Activated gamma-delta T cell treated with anti-CD3 and anti-CD28 coated beads, Interleukin-2, amount 50 U/mL, for 16 hours (primary cell): Measurements from ENCODE around the gene PPP1R7.

Experiments
- DNase-seq: peaks from one replicate; pipeline ENCODE4 v3.0.0-alpha.2; 2020; ENCODE audit warnings: low read depth

PPP1R7 gene

GRCh38 chr2:241140445-241140840, 9.8 kb upstream of the PPP1R7 start:
- no peak for DNase-seq

- no peak for DNase-seq
These were observed 9.0 kb upstream of the PPP1R7 start for GRCh38 chr2:241141214-241141770.

- DNase-seq, result no peak
These were observed 8.2 kb upstream of the PPP1R7 start for GRCh38 chr2:241142063-241142462.

GRCh38 chr2:241142593-241142992, 7.7 kb upstream of the PPP1R7 start:
- DNase-seq, result no peak

- DNase-seq, result no peak
These were observed 4.0 kb upstream of the PPP1R7 start for GRCh38 chr2:241146286-241146685.

GRCh38 chr2:241147336-241147735, 2.9 kb upstream of the PPP1R7 start:
- no peak for DNase-seq

GRCh38 chr2:241148239-241148638, 2.0 kb upstream of the PPP1R7 start:
- DNase-seq, result no peak

- peak; percentile 90 for DNase-seq
These were observed 1.2 kb upstream of the PPP1R7 start, which contains the start of gene PASK for GRCh38 chr2:241148891-241149674. Gene PASK (minus strand): TSS chr2:241149472. CDS start chr2:241143032, 6,440 bp downstream.

GRCh38 chr2:241149675-241149924, 667 bp upstream of the PPP1R7 start:
- DNase-seq, result no peak

- DNase-seq, result no peak
These were observed 628 bp downstream of the PPP1R7 start for GRCh38 chr2:241150660-241151530.

GRCh38 chr2:241151934-241152660, 1.8 kb downstream of the PPP1R7 start:
- no peak for DNase-seq

- DNase-seq, result no peak
These were observed 3.3 kb downstream of the PPP1R7 start for GRCh38 chr2:241153616-241154015.

- DNase-seq, result no peak
These were observed 4.6 kb downstream of the PPP1R7 start for GRCh38 chr2:241154915-241155314.

- no peak for DNase-seq
These were observed 5.7 kb downstream of the PPP1R7 start for GRCh38 chr2:241155936-241156335.

- DNase-seq, result no peak
These were observed 6.7 kb downstream of the PPP1R7 start for GRCh38 chr2:241156971-241157441.

GRCh38 chr2:241157841-241158545, 7.7 kb downstream of the PPP1R7 start:
- DNase-seq, result no peak

GRCh38 chr2:241158546-241158900, 8.3 kb downstream of the PPP1R7 start:
- DNase-seq, result no peak

GRCh38 chr2:241159116-241159515, 8.8 kb downstream of the PPP1R7 start:
- no peak for DNase-seq

GRCh38 chr2:241160318-241160717, 10.1 kb downstream of the PPP1R7 start:
- DNase-seq, result no peak

- no peak for DNase-seq
These were observed 11.5 kb downstream of the PPP1R7 start for GRCh38 chr2:241161646-241162281.

- DNase-seq, result no peak
These were observed 13.4 kb downstream of the PPP1R7 start for GRCh38 chr2:241163601-241164118.
